DND-41 (cell line): ENCODE results near the gene ZNF609.
"Not testable (repeated sequence)": the region's sequence is repeated elsewhere in the genome, so short reads cannot be mapped to it uniquely, and the experiment has no call there.

Experiments
- ATAC-seq: fragments of 200-7000 bp; cut with Tn5 transposase; 3 replicates; pipeline ENCODE4 v1.9.1; 2021; ENCODE audit warnings: low read depth; ENCODE audit not compliant: insufficient read depth
- DNase-seq: peaks from one replicate; pipeline ENCODE4 v3.0.0-alpha.2; 2020
- H2AFZ ChIP-seq: 2 replicates; pipeline ENCODE4 v1.6.0; 2012; ENCODE audit warnings: low read depth, low read length
- H3K27ac ChIP-seq: 2 replicates; pipeline ENCODE4 v1.5.1; 2012; ENCODE audit warnings: low read length, inconsistent platforms
- H3K27me3 ChIP-seq: fragments of 200-600 bp; sonication (generic); 2 replicates; pipeline ENCODE4 v1.6.0; 2012; ENCODE audit warnings: low read length, mild to moderate bottlenecking, inconsistent platforms; ENCODE audit not compliant: insufficient read depth, poor library complexity
- H3K36me3 ChIP-seq: 2 replicates; pipeline ENCODE4 v1.5.1; 2012; ENCODE audit warnings: low read length, inconsistent platforms; ENCODE audit not compliant: insufficient read depth
- H3K4me1 ChIP-seq: 2 replicates; pipeline ENCODE4 v1.5.1; 2012; ENCODE audit warnings: mild to moderate bottlenecking, low read length; ENCODE audit not compliant: insufficient read depth
- H3K4me2 ChIP-seq: 2 replicates; pipeline ENCODE4 v1.6.0; 2012; ENCODE audit warnings: mild to moderate bottlenecking, moderate library complexity, low read length, inconsistent platforms; ENCODE audit not compliant: insufficient read depth
- H3K4me3 ChIP-seq, 2 experiments: fragments of 200-600 bp in 1 of 2; shearing (Covaris generic) in 1 of 2; 2 replicates each; pipeline ENCODE4 v1.5.1; 2012 to 2016; ENCODE audit warnings: inconsistent platforms in 2 of 2, low read length in 2 of 2, mild to moderate bottlenecking in 2 of 2, low read depth in 1 of 2, moderate library complexity in 1 of 2
- H3K79me2 ChIP-seq: 2 replicates; pipeline ENCODE4 v1.6.0; 2012; ENCODE audit warnings: low read length, inconsistent platforms; ENCODE audit not compliant: insufficient read depth
- H3K9ac ChIP-seq: 2 replicates; pipeline ENCODE4 v1.6.0; 2012; ENCODE audit warnings: low read depth, mild to moderate bottlenecking, inconsistent platforms, low read length, moderate library complexity
- H3K9me3 ChIP-seq: 2 replicates; pipeline ENCODE4 v1.5.1; 2012; ENCODE audit warnings: low read length, moderate library complexity, mild to moderate bottlenecking, inconsistent platforms; ENCODE audit not compliant: insufficient read depth, severe bottlenecking
- H4K20me1 ChIP-seq: 2 replicates; pipeline ENCODE4 v1.6.0; 2012; ENCODE audit warnings: low read length; ENCODE audit not compliant: insufficient read depth
- EZH2 ChIP-seq: IDR thresholded peaks from 3 replicates; pipeline ENCODE4 v1.6.1; 2012; ENCODE audit warnings: borderline replicate concordance, low read depth, mild to moderate bottlenecking, moderate library complexity, low read length, inconsistent platforms; ENCODE audit not compliant: severe bottlenecking
- TF ChIP-seq, protein P1 (sequence below): IDR thresholded peaks from 2 replicates; pipeline ENCODE4 v1.5.1; 2012; ENCODE audit warnings: borderline replicate concordance, low read length, moderate library complexity, mild to moderate bottlenecking; ENCODE audit not compliant: poor library complexity, severe bottlenecking; ENCODE audit errors: extremely low read depth

The ZNF609 gene

DNA sequence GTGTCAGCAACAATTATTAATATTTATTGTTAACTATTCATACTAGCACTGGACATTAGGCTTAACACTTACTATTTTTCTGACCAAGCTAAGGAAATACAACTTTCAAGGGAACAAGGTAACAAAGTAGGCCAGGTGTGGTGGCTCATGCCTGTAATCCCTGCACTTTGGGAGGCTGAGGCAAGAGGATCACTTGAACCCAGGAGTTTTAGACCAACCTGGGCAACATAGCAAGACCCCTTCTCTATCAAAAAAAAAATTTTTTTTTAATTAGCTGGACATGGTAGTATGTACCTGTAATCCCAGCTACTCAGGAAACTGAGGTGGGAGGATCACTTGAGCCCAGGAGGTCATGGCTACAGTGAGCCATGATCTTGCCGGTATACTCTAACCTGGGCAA lies 183.3 kb downstream of the ZNF609 start:
- Histone ChIP-seq H3K36me3 (0 out of 2 replicates have a peak, but pooled peaks cover 6% of the 10 kb centered on the region), H2AFZ (no peak overlapping the region), H3K4me1 (no peaks in the 10 kb centered on the region), H3K4me2 (no peak overlapping the region), H3K27me3 (no peaks in the 10 kb centered on the region), H3K9ac (no peak overlapping the region), H4K20me1 (no peaks in the 10 kb centered on the region; the same call in 1 of the 2 replicates), H3K27ac (no peak overlapping the region), H3K4me3 (no peak overlapping the region), H3K79me2 (peaks cover 35% of the 10 kb centered on the region), H3K9me3 (no peaks in the 10 kb centered on the region)
- no peak for TF ChIP-seq EZH2
- TF ChIP-seq, protein P1, sequence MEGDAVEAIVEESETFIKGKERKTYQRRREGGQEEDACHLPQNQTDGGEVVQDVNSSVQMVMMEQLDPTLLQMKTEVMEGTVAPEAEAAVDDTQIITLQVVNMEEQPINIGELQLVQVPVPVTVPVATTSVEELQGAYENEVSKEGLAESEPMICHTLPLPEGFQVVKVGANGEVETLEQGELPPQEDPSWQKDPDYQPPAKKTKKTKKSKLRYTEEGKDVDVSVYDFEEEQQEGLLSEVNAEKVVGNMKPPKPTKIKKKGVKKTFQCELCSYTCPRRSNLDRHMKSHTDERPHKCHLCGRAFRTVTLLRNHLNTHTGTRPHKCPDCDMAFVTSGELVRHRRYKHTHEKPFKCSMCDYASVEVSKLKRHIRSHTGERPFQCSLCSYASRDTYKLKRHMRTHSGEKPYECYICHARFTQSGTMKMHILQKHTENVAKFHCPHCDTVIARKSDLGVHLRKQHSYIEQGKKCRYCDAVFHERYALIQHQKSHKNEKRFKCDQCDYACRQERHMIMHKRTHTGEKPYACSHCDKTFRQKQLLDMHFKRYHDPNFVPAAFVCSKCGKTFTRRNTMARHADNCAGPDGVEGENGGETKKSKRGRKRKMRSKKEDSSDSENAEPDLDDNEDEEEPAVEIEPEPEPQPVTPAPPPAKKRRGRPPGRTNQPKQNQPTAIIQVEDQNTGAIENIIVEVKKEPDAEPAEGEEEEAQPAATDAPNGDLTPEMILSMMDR: no peak
- no peak for DNase-seq
- ATAC-seq: no peak

DNA sequence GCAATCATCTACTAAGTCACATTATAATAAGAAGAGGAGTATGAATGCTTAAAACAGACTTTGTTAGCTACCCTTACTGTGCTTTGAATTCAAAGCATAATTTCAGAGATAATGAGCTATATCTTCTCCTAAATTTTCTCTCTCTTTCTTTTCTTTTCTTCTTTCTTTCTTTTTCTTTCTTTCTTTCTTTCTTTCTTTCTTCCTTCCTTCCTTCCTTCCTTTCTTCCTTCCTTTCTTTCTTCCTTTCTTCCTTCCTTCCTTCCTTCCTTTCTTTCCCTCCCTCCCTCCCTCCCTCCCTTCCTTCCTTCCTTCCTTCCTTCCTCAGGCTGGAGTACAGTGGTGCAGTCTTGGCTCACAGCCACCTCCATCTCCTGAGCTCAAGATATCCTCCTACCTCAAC lies 184.4 kb downstream of the ZNF609 start:
- not testable (repeated sequence) for DNase-seq, H2AFZ ChIP-seq, H4K20me1 ChIP-seq, H3K27me3 ChIP-seq, H3K4me1 ChIP-seq, H3K9ac ChIP-seq, H3K9me3 ChIP-seq, ATAC-seq, H3K4me2 ChIP-seq, H3K4me3 ChIP-seq, H3K36me3 ChIP-seq, H3K27ac ChIP-seq
- H3K79me2 ChIP-seq: peaks cover 30% of the 10 kb centered on the region

DNA sequence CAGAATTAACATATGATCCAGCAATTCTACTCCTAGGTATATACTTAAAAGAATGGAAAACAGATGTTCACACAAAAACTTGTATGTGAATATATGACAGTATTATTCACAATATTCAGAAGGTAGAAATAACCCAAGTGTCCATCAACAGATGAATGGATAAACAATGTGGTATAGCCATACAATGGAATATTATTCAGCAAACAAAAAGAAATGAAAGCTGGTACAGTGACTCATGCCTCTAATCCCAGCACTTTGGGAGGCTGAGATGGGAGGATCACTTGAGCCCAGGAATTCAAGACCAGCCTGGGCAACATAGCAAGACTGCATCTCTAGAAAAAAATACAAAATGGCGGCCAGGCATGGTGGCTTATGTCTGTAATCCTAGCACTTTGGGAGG lies 185.6 kb downstream of the ZNF609 start:
- Histone ChIP-seq H3K9me3 (no peaks in the 10 kb centered on the region), H3K4me3 (no peak overlapping the region), H2AFZ (no peak overlapping the region), H3K4me1 (no peaks in the 10 kb centered on the region), H3K27me3 (no peaks in the 10 kb centered on the region), H3K36me3 (no peaks in the 10 kb centered on the region), H3K9ac (no peak overlapping the region), H3K27ac (no peak overlapping the region), H4K20me1 (no peaks in the 10 kb centered on the region; the same call in 1 of the 2 replicates), H3K4me2 (no peak overlapping the region), H3K79me2 (peaks cover 20% of the 10 kb centered on the region)
- no peak for ATAC-seq
- TF ChIP-seq, protein P1: no peak
- TF ChIP-seq EZH2: no peak
- DNase-seq: no peak

DNA sequence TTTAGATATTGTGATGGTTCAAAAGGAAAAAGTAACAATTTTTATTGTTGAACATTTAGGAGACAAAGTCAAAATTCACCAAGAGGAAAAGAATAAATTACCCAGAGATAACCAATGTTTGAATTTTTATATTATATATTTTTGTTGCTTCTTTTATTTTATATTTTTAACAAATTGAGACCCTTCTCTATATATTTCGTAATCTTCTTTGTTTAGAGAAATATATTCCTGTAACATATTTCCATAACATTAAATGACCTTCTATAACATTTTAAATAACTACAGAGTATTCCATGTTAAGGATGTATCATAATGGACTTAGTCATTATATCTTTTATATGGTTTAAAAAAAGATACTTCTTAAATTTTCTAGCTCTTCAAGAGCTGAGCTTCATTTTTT lies 187.0 kb downstream of the ZNF609 start:
- Histone ChIP-seq H3K4me3 (no peak overlapping the region), H3K79me2 (peaks cover 19% of the 10 kb centered on the region), H4K20me1 (peaks cover 4% of the 10 kb centered on the region; the same call in 1 of the 2 replicates), H3K4me1 (no peaks in the 10 kb centered on the region), H3K27me3 (no peaks in the 10 kb centered on the region), H3K36me3 (no peaks in the 10 kb centered on the region), H3K9me3 (no peaks in the 10 kb centered on the region), H3K4me2 (no peak overlapping the region), H2AFZ (no peak overlapping the region), H3K9ac (no peak overlapping the region), H3K27ac (no peak overlapping the region)
- ATAC-seq (no peak), DNase-seq (no peak)
- TF ChIP-seq, protein P1: no peak
- no peak for TF ChIP-seq EZH2
